HG03196 (cell line): ENCODE measurements around the gene MRAS.
A peak's percentile ranks its signal among the peaks of the same experiment; 100 is the strongest.

Experiments
- ATAC-seq: cut with Tn5 transposase; IDR thresholded peaks from one replicate; pipeline ENCODE4 v1.9.1; 2021; ENCODE audit not compliant: unreplicated experiment

MRAS gene

DNA sequence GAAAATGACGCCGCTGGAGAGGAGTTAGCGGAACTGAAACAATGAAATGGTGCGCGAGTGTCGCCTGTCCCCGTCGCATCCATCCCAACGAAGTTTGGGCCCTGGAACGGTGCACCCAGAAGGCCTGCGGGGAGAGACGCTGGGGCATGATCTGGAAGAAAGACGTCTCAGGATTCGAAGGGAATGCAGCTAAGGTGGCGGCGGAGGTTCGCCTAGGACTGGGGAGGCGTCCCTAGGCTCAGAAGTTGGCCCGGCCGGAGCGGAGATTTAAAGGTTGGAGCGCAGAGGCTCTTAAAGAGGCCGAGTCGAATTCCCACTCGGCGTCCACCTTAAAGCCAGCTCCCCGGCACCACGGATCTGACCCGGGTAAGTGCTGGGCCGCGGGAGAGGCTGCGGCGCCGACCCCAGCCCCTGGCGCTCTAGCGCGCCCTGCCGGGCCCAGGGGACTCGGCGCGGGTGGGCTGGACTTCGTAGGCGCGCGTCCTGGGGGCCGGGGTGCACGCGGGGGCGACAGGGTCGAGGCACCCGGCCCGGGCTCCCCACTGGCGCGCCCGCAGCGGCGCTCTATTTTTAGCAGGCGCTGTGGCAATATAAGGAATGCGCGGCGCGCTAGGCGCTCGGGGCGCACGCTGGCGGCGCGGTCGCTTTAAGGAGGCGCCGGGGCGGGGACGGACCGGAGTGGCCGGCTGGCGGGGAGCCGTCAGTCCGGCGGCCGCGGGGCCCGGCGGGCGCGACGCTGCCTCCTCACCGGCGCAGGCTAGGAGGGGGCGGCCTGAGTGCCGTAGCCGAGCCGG lies at the start of gene MRAS:
TSS of gene MRAS (plus strand) at position 620 of the 794 bp plus-strand sequence. CDS start 24,305 bp downstream, outside the sequence.
- no peak for ATAC-seq

DNA sequence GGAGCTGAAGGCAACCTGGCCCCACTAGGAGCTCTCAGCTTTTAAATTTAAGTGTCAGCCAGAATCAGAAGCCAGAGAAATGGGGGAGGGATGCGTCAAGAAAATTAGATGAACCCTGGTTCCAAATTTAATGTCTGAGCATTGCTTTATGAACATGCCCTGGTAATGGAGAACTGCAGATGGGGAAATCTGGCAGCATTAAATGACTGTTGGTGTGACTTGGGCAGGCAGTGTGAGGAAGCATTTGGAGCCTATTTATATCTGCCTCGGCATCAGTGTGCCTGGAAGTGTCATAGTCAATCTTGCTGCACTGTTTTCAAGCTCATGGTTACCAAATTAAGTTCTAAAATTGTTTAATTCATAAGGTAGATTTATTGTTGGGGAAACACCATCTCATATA lies 47.7 kb upstream of the MRAS start:
- ATAC-seq: no peak

DNA sequence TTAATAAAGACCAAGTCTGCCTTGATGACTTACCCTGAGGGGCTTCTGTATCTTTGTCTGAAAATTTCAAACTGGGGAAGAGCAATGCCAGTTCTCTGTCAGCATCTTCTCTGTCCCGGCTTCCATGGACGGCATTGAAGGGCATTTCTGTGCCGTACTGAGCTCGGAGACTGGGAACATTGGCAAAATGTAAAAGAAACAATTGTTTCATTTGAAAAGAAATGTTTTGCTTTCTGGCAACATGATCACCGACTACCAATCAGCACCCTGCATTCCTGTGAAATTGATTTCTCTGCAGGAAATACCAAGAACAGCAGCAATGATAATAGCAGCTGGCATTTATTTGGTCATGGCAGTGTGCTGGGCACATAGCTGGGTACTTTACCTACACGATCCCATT lies 44.9 kb upstream of the MRAS start:
- no peak for ATAC-seq

DNA sequence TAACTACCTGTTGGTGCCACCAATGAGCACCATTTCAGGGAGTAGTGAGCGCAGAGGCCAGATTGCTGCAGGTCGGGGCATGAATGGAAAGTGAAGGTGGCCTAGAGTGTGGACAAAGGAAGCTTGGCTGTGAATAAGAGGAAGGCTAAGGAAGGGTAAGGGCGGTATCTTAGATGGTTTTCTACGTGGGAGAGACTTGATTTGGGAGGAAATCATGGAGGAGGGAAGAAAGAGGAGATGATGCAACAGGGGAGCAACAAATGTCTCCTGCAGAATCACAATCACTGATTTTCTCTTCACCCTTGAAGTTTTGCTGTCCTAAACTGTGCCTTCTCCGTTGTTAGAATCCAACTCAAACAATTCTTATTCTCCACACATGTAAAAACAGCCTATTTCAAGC lies 40.5 kb upstream of the MRAS start:
- no peak for ATAC-seq

DNA sequence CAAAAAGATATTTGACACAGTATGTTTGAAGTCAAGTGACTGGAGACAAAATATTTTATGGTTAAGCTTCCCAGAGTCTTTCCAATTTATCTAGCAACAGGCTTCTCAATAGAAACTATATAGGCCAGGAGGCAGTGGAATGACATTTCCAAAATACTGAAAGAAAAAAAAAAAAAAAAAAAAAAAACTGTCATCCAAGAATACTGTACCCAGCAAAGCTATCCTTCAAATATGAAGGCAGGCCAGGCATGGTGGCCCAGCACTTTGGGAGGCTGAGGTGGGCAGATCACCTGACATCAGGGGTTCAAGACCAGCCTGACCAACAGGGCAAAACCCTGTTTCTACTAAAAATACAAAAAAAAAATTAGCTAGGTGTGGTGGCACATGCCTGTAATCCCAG lies 39.6 kb upstream of the MRAS start:
- no peak for ATAC-seq

DNA sequence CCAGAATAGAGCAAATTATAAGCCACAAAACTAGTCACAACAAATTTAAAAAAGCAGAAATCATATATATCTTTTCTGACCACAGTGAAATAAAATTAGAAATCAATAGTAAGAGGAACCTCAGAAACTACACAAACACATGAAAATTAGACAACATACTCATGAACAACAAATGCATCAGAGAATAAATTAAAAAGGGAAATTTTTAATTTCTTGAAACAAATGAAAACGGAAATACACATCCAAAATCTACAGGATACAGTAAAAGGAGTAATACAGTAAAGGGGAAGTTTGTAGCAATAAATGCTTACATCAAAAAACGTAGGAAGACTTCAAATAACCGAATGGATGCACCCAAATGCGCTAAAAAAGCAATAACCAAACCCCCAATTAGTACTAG lies 37.9 kb upstream of the MRAS start:
- no peak for ATAC-seq

DNA sequence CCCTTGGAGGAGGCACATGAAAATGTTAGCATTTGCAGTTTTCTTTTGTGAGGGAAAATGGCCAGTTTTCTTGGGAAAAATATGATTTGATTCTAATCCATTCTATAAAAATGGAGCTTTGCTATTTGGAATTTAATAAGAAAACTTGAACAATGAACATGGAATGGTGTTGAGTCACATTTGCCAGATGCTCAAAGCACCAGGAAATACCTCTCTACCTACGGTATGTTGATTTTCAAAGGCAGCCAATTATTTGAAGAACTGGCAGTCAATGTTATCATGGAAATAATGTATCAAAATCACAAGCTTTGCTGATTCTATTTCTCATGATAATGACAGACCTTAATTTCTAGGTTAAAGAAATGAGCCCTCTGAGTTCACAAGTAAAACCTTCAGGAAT lies 33.6 kb upstream of the MRAS start:
- ATAC-seq: no peak

DNA sequence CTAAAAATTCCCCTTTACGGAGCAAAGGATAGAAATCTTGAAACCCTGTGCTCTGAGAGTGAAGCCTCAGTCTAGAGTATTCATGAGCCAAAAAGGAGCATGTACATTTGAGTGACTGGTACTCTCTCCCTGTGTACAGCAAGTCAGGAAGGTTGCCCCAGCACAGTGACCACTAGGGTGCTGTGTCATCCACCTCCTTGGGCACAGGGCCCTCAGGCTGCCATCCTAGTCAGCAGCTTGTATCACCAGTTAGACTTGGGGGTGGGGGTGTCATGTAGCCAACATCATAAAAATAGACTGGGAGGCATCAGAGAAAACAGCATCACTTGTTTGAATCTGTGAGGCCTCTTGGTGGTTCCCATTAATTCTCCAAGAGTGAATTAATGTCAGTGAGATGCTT lies 30.7 kb upstream of the MRAS start:
- ATAC-seq: no peak

DNA sequence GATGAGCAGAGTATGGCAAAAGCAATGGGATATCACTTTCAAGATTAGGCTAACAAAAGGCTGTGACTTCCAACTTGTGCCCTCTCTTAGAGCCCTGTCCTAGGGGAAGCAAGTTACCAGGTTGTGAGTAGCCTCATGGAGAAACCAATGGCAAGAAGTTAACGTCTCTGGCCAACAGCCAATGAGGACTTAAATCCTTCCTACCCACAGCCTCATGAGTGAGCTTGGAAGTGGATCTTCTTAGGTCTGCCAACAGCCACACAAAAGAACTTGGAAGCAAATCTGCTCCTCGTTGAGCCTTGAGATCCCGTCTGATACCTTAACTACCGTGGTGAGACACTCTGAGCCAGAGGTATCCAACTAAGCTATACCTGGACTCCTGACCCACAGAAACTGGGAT lies 24.4 kb upstream of the MRAS start:
- no peak for ATAC-seq

DNA sequence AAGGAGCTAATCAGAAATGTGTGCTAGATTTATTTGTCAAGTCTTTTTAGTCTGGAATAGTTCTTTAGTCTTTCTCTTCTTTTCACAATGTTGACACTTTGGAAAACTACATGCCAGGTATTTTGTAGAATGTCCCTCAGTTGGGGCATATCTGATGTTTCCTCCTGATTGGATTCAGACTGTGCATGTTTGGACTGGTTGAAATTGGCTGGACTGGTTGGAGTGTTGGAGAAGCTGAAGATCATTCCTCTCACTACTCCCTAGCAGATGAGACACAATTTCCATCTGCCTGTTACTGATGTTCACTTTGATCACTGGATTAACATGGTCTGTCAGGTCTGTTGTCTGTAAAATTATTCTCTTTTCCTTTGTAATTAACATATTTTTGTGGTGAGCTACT lies 22.4 kb upstream of the MRAS start:
- no peak for ATAC-seq

DNA sequence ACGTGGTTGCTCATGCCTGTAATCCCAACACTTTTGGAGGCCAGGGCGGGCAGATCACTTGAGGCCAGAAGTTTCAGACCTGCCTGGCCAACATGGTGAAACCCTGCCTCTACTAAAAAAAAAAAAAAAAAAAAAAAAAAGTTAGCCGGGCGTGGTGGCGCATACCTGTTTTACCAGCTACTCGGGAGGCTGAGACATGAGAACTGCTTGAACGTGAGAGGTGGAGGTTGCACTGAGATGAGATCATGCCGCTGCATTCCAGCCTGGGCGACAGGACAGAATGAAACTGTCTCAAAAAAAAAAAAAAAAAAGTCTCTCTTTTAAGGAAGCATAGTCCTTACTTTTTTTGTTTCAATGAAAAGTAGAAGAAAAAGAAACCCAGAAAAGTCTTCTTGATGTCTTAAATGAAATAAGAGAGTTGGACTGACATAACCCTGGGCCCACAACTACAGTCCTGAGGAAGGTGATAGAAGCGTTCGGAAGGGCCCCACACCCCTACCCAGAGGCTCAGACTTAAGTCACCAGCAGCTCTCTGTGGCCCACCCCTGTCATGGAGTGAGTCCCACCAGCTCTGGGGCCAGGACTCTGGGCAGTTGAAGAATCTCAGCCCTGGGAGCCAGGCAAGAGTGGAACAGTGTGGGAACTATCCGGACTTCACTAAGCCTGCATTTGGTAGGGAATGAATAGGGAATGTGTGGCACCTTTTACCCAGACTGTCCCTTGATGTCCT lies 21.3 kb upstream of the MRAS start:
- ATAC-seq: no peak

DNA sequence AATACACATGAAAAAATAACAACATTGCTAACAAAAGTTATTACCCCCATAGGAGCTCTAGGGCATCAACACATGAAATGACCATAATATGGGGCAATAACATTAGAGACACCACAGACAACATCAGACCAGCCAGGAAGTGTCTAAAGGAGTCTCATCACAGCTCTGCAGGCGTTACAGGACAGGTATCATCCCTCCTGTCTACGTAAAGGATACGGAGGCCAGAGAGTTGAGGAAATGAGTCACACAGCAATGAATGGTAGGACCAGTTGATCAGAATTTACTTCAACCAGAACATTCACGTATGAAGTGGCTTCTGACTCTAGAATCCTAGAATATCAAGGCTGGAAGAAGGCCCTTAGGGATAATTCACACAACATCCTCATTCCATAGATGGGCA lies 20.5 kb upstream of the MRAS start:
- ATAC-seq: no peak

DNA sequence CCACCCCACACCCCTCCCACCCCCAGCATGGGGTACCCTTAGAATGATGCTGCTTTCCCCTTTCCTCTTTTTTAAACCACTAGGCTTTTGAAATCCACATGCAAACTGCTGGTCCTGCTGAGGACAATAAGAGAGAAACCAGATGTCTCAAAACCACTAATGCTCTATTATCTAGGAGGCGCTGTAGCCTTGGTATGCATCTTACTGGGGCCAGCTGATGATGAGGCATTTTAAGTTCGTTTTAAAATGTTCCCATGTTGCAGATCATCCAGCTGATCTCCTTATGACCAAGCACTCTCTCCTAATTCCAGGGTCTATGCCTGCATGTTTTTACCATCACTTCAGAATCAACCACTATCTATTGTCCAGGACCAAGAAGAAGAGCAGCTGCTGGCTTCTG lies 20.0 kb upstream of the MRAS start:
- no peak for ATAC-seq

DNA sequence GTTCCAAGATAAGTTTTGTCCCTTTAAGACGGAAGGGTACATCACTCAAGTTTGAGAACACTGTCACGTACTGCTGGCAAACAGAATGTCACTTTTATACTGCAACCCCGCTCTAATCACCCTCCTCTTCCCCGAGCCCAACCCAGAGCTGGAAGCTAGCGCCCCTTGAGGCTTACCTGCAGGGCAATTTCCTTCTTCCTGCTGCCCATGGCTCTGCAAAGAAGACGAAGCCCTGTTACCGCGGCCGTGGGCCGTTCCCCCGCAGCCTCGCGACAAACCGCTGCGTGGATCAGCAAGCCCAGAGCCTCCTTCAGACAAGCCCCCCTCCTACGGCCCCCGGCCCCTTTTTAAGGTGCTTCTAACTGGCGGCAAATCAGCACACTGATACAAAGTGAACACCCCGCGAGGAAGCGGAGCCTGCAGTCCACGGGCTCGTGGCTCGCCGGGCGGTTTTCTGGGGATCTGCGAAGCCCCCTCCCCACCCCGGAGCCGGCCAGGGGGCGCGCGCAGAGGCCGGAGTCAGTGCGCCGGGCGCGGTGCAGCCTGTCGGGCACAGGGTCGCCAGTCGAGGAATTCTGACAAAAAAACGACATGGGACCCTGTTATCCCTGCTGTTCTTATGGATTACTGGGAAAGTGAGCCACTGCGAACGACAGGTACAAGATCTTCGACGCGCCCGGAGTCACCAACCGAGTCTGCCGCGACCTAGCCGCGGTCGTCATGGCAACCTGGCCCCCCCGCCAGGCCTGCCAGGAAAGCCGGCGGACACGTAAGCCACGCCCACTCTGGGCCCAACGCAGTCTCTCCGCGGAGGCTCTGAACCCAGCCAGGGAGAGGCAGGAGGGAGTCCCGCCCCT lies 19.0 kb upstream of the MRAS start, which contains the start of gene NME9:
TSS of gene NME9 (minus strand) at position 725 of the 857 bp plus-strand sequence. CDS start at position 209, 516 bp downstream.
- ATAC-seq: peak; percentile 84

DNA sequence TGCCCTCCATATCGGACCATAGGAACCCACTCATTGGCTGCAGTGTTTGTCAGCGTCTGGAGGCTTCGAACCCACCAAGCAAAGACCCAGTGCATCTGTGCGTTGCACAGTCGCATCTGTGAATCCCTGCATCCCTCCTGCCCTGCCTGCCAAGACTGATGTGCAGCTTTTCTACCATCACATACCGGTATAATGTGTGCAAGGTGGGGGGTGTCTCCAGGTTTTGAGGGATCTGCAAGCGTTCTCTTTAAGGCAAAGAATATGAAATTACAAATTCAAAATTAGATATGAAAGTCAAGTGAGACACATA lies 18.4 kb upstream of the MRAS start:
- no peak for ATAC-seq

DNA sequence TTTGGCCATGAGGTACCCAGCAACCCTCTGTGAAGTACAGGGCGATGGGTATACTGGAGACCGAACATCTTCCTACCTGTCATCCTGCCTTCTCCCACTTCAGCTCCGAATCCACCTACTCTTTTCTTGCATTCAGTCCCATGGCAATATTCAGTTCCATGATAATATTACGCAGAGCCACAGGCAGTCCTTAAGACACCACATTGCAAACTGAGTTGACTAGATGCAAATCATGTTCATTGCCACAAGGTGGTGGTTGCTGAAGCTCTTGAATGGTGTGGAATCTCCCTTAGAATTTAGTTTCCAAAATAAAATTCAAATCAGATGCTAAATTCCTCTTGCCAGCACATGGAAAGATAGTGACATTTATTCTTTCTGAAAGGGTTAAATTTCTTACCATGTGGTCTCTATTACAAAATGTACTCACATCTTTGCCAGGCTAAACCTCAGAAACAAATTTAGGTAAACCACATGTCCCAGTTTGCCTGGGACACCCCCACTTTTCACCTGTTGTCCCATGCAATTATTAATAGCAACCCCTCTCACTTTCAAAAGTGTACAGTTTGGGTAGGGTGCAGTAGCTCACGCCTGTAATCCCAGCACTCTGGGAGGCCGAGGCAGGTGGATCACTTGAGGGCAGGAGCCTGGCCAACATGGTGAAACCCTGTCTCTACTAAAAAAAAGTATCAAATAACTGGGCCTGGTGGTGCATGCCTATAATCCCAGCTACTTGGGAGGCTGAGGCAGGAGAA lies 17.1 kb upstream of the MRAS start:
- ATAC-seq: no peak

DNA sequence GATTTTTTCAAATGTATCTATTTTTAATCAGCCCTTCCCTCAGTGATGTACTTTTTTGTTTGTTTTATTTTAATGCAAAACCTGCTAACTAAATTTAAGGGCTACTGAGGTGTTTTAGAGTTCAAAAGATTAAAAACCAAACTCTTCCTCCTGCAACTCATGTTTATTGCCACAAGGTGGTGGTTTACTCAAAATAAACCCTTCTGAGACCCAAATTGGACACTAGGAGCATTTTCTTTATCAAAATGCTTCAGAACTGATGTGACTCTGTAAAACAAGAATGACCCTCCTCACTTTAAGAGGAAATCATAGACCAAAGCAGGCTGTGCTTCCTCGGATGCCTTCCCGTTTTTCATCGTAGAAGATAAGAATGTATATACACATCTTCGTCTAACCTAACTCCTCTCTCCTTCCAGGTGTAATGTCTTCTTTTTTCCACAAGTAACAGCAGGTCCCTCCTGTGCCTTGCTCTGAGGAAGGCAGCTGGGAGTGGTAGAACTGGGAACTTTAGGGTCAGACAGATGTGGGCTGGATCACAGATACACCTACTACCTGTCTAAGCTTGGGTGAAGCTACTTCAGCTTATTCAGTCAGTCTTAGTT lies 15.8 kb upstream of the MRAS start:
- no peak for ATAC-seq

DNA sequence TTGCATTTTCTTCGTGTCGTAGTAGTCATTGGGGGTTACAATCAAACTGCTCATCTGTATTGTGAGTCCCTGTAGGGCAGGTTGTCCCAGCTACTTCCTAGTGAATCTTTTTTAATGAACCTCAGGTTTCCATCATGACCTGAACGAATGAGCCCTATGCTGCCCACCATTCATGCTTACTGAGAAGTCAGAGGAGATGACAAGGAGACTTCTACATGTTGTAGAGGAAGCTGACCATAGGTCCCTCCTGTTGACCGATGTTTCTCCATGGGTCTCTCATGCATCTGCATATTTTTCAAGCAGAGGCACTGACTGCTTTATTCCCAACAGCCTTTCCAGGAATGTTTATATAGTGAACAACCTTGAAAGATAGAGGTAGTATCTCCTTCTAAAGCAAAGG lies 13.8 kb upstream of the MRAS start:
- ATAC-seq: no peak

DNA sequence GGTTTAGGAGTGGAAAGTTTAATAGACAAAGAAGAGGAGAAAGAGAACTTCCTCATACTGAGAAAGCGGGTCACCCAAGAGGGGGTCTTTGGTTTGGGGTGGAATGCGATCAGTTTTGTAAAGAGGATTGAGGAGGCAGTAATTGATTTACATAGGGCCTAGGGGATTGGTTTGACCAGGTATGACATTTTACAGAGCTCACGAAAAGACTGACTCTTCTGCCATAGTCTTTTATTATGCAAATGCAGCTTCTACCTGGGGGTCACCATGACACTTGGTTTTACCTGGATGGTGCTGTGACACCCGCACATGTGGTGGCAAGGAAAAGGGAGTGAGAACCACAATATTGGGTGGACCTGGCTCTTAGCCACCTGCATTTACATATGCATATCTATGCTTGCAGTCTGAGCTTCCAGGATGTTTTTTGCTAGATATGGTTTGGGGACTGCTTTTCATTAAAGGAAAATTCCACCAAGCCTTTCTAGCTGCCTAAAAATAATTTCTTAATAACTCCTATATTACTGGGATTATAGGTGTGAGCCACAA lies 11.9 kb upstream of the MRAS start:
- ATAC-seq: no peak

DNA sequence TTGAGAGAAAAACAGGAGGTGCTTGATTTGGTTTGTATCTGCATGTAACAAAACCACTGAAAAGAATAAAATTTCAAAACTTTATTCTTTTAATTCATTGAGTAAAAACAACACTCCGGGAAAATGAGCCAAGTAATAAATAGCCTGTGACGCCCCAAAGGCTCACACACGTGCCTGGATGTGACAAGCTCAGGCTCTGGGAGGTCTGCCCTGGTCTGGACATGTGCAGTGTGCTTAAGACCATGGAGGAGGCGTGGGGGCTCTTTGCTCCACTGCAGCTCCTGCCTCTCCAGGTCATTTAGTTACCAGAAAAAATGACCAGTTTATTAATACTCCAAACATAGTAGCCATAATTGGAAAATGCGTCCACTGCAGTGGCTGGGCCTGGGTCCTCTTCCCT lies 10.1 kb upstream of the MRAS start:
- ATAC-seq: no peak
